Measurements from ENCODE around the gene CAPN7.

DNA sequence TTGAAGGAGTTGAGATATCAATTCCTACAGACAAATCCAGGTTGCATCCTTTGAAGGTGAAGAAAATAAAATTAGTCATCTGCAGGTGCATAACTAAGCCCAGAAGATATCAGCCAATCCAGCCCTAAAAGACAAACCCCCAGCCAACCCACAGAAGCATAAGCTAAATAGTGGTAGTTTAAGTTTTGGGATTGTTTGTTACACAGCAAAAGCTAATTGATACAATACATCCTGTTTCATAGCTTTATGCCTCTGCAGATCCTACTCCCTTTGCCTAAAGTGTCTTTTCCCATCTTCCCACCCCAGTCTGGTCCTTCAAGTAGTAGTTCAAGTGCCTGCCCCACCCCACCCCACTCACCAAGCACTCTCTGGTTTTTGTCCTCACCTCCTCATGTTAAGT is 48.6 kb upstream of the CAPN7 start:
- TF ChIP-seq GLIS3 (CRISPR knock-in tag; IDR thresholded peaks at IDR 0.05) = no peak
- TF ChIP-seq CSDC2 (CRISPR knock-in tag; IDR thresholded peaks at IDR 0.05) = no peak
- TF ChIP-seq, protein P1, sequence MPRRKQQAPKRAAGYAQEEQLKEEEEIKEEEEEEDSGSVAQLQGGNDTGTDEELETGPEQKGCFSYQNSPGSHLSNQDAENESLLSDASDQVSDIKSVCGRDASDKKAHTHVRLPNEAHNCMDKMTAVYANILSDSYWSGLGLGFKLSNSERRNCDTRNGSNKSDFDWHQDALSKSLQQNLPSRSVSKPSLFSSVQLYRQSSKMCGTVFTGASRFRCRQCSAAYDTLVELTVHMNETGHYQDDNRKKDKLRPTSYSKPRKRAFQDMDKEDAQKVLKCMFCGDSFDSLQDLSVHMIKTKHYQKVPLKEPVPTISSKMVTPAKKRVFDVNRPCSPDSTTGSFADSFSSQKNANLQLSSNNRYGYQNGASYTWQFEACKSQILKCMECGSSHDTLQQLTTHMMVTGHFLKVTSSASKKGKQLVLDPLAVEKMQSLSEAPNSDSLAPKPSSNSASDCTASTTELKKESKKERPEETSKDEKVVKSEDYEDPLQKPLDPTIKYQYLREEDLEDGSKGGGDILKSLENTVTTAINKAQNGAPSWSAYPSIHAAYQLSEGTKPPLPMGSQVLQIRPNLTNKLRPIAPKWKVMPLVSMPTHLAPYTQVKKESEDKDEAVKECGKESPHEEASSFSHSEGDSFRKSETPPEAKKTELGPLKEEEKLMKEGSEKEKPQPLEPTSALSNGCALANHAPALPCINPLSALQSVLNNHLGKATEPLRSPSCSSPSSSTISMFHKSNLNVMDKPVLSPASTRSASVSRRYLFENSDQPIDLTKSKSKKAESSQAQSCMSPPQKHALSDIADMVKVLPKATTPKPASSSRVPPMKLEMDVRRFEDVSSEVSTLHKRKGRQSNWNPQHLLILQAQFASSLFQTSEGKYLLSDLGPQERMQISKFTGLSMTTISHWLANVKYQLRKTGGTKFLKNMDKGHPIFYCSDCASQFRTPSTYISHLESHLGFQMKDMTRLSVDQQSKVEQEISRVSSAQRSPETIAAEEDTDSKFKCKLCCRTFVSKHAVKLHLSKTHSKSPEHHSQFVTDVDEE (CRISPR knock-in tag; IDR thresholded peaks at IDR 0.05) = no peak
- TF ChIP-seq ZNF565 (CRISPR knock-in tag; conservative IDR thresholded peaks at IDR 0.05; ENCODE audit: low read depth) = no peak
- TF ChIP-seq ARNTL (CRISPR knock-in tag; IDR thresholded peaks at IDR 0.05; ENCODE audit: borderline replicate concordance, low read depth) = no peak
- no peak for TF ChIP-seq BACH2 (CRISPR knock-in tag; IDR thresholded peaks at IDR 0.05; ENCODE audit: borderline replicate concordance)
- TF ChIP-seq, protein P2, sequence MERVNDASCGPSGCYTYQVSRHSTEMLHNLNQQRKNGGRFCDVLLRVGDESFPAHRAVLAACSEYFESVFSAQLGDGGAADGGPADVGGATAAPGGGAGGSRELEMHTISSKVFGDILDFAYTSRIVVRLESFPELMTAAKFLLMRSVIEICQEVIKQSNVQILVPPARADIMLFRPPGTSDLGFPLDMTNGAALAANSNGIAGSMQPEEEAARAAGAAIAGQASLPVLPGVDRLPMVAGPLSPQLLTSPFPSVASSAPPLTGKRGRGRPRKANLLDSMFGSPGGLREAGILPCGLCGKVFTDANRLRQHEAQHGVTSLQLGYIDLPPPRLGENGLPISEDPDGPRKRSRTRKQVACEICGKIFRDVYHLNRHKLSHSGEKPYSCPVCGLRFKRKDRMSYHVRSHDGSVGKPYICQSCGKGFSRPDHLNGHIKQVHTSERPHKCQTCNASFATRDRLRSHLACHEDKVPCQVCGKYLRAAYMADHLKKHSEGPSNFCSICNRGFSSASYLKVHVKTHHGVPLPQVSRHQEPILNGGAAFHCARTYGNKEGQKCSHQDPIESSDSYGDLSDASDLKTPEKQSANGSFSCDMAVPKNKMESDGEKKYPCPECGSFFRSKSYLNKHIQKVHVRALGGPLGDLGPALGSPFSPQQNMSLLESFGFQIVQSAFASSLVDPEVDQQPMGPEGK (CRISPR knock-in tag; IDR thresholded peaks at IDR 0.05; ENCODE audit: borderline replicate concordance) = no peak
- TF ChIP-seq, protein P3, sequence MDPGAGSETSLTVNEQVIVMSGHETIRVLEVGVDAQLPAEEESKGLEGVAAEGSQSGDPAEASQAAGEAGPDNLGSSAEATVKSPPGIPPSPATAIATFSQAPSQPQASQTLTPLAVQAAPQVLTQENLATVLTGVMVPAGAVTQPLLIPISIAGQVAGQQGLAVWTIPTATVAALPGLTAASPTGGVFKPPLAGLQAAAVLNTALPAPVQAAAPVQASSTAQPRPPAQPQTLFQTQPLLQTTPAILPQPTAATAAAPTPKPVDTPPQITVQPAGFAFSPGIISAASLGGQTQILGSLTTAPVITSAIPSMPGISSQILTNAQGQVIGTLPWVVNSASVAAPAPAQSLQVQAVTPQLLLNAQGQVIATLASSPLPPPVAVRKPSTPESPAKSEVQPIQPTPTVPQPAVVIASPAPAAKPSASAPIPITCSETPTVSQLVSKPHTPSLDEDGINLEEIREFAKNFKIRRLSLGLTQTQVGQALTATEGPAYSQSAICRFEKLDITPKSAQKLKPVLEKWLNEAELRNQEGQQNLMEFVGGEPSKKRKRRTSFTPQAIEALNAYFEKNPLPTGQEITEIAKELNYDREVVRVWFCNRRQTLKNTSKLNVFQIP (CRISPR knock-in tag; IDR thresholded peaks at IDR 0.05; ENCODE audit: borderline replicate concordance, low read depth) = no peak
- TF ChIP-seq RARB (CRISPR knock-in tag; IDR thresholded peaks at IDR 0.05) = no peak
- TF ChIP-seq SNAI2 (CRISPR knock-in tag; IDR thresholded peaks at IDR 0.05) = no peak
- TF ChIP-seq TOX (CRISPR knock-in tag; IDR thresholded peaks at IDR 0.05; ENCODE audit: borderline replicate concordance) = no peak

All from SK-N-SH treated with all-trans-retinoic acid at 6 μM for 48 hours (cell line).